BJ (cell line): ENCODE data around the gene IMMT. TPM values are rescaled to one million over a fixed set of nuclear protein-coding genes. Genes with fewer than 3 reads are reported as not detected.

Experiments
- CTCF ChIA-PET: fragments of 350-600 bp; formaldehyde crosslinking; extraction: SDS; loops from one replicate; lab custom pipeline; 2021; ENCODE audit warnings: antibody characterized with exemption, inconsistent platforms; lab: Yijun Ruan, JAX
- POLR2A ChIA-PET: fragments of 300-600 bp; sonication (Branson Sonifier 250); formaldehyde crosslinking; extraction: SDS; loops from one replicate; lab custom pipeline; 2021; ENCODE audit warnings: antibody characterized with exemption; lab: Charles Lee
- DNase-seq: peaks from one replicate; pipeline ENCODE4 v3.0.0-alpha.2; 2011; ENCODE audit warnings: low read depth
- H3K27me3 ChIP-seq: 2 replicates; pipeline ENCODE4 v1.6.0; 2011; ENCODE audit warnings: low read length; ENCODE audit not compliant: control insufficient read depth, insufficient read depth
- H3K36me3 ChIP-seq: 2 replicates; pipeline ENCODE4 v1.5.1; 2011; ENCODE audit warnings: low read length; ENCODE audit not compliant: control insufficient read depth, insufficient read depth
- H3K4me3 ChIP-seq: 2 replicates; pipeline ENCODE4 v1.5.1; 2011; ENCODE audit warnings: low read depth, mild to moderate bottlenecking, control low read depth, low read length
- polyA plus RNA-seq: library from polyadenylated mRNA; depleted of rRNA; stranded (reverse); fragments of >200 nt; gene quantifications from 2 replicates; pipeline ENCODE4 v1.2.3, GENCODE V29; 2011
- TF ChIP-seq, protein P1 (sequence below): IDR thresholded peaks from 2 replicates; pipeline ENCODE4 v1.5.1; 2011; ENCODE audit warnings: low read depth, mild to moderate bottlenecking, control low read depth, inconsistent platforms, low read length, moderate library complexity; ENCODE audit not compliant: insufficient read depth

IMMT gene
- polyA plus RNA-seq, 1 experiment, result 33.7 TPM

- H3K27me3 ChIP-seq, result no peaks in the 10 kb centered on the region
- peaks cover 2% of the 10 kb centered on the region for H3K36me3 ChIP-seq
- DNase-seq, result no peak
- CTCF ChIA-PET, result no interaction called here
- TF ChIP-seq, protein P1, sequence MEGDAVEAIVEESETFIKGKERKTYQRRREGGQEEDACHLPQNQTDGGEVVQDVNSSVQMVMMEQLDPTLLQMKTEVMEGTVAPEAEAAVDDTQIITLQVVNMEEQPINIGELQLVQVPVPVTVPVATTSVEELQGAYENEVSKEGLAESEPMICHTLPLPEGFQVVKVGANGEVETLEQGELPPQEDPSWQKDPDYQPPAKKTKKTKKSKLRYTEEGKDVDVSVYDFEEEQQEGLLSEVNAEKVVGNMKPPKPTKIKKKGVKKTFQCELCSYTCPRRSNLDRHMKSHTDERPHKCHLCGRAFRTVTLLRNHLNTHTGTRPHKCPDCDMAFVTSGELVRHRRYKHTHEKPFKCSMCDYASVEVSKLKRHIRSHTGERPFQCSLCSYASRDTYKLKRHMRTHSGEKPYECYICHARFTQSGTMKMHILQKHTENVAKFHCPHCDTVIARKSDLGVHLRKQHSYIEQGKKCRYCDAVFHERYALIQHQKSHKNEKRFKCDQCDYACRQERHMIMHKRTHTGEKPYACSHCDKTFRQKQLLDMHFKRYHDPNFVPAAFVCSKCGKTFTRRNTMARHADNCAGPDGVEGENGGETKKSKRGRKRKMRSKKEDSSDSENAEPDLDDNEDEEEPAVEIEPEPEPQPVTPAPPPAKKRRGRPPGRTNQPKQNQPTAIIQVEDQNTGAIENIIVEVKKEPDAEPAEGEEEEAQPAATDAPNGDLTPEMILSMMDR, result no peak
- no peak overlapping the region for H3K4me3 ChIP-seq
- POLR2A ChIA-PET, result no interaction called here
These were observed 21.6 kb upstream of the IMMT start for GRCh38 chr2:86216575-86217555.

- ChIA-PET CTCF (interaction anchor here (0.8 to 1.8 kb wide), 3 partner anchors 9 to 158 kb away, joined by 3 to 5 read pairs (median 5); no protein-coding TSS in a partner anchor), POLR2A (no interaction called here)
- TF ChIP-seq, protein P1, result no peak
- Histone ChIP-seq H3K36me3 (peaks cover 5% of the 10 kb centered on the region), H3K4me3 (no peak overlapping the region), H3K27me3 (no peaks in the 10 kb centered on the region)
- DNase-seq, result no peak
These were observed 19.2 kb upstream of the IMMT start for GRCh38 chr2:86214503-86214832.

GRCh38 chr2:86213699-86214502 is 18.6 kb upstream of the IMMT start:
- no peak for DNase-seq
- ChIA-PET POLR2A (no interaction called here), CTCF (interaction anchor here (0.6 to 1.8 kb wide), 4 partner anchors 9 to 158 kb away, joined by 3 to 5 read pairs (median 4); no protein-coding TSS in a partner anchor)
- Histone ChIP-seq H3K27me3 (no peaks in the 10 kb centered on the region), H3K4me3 (no peak overlapping the region), H3K36me3 (peaks cover 5% of the 10 kb centered on the region)
- TF ChIP-seq, protein P1, result no peak

DNA sequence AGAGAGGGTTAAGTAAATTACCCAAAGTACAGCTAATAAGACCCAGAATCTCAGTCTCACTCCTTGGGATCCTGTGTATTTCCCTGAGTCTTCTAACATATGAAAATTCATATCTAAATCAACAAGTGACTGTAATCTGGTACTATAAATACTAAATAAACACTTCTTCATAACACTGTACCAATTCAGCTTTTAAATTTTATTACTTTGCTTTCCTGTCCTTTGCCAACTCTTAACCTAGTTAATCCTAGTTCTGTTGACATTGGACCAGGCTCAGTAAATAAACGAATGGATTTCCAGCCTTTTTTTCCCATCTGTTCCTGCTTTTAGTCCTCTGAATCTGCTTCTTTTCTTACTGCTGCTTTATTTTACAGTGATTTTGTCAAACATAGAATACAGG is 17.8 kb upstream of the IMMT start:
- no peak for DNase-seq
- Histone ChIP-seq H3K27me3 (no peaks in the 10 kb centered on the region), H3K4me3 (no peak overlapping the region), H3K36me3 (peaks cover 7% of the 10 kb centered on the region)
- TF ChIP-seq, protein P1, result no peak
- ChIA-PET POLR2A (no interaction called here), CTCF (interaction anchor here (0.6 to 1.8 kb wide), 3 partner anchors 8 to 15 kb away, joined by 3 to 5 read pairs (median 3); no protein-coding TSS in a partner anchor)

- Histone ChIP-seq H3K36me3 (peaks cover 9% of the 10 kb centered on the region), H3K4me3 (no peak overlapping the region), H3K27me3 (no peaks in the 10 kb centered on the region)
- DNase-seq, result no peak
- ChIA-PET CTCF (interaction anchor here (1.7 kb wide), 1 partner anchor 9 kb away, joined by 6 read pairs; no protein-coding TSS in a partner anchor), POLR2A (no interaction called here)
- TF ChIP-seq, protein P1, result no peak
These were observed 16.5 kb upstream of the IMMT start for GRCh38 chr2:86211796-86212188.
